ENCODE measurements around the gene LCLAT1.
"Not testable (repeated sequence)": the region's sequence is repeated elsewhere in the genome, so short reads cannot be mapped to it uniquely, and the experiment has no call there.

Gene LCLAT1

GRCh38 chr2:30492185-30492584 lies 45.1 kb downstream of the LCLAT1 start:
- no peak for FAIRE-seq

GRCh38 chr2:30492619-30493018 lies 45.6 kb downstream of the LCLAT1 start:
- FAIRE-seq, result no peak

- no peak for FAIRE-seq
These were observed 46.4 kb downstream of the LCLAT1 start for GRCh38 chr2:30493440-30493839.

GRCh38 chr2:30495896-30496295 lies 48.9 kb downstream of the LCLAT1 start:
- FAIRE-seq, result not testable (repeated sequence)

GRCh38 chr2:30499681-30500080 lies 52.6 kb downstream of the LCLAT1 start:
- FAIRE-seq, result peak; percentile 32

- FAIRE-seq, result no peak
These were observed 53.7 kb downstream of the LCLAT1 start for GRCh38 chr2:30500699-30501098.

GRCh38 chr2:30502310-30502709 lies 55.3 kb downstream of the LCLAT1 start:
- no peak for FAIRE-seq

GRCh38 chr2:30503007-30503694 lies 56.1 kb downstream of the LCLAT1 start:
- no peak for FAIRE-seq

GRCh38 chr2:30503695-30504052 lies 56.6 kb downstream of the LCLAT1 start:
- FAIRE-seq, result no peak

GRCh38 chr2:30504731-30505130 lies 57.7 kb downstream of the LCLAT1 start:
- FAIRE-seq, result no peak

- no peak for FAIRE-seq
These were observed 58.6 kb downstream of the LCLAT1 start for GRCh38 chr2:30505500-30506180.

- FAIRE-seq, result not testable (repeated sequence)
These were observed 60.4 kb downstream of the LCLAT1 start for GRCh38 chr2:30507460-30507859.

GRCh38 chr2:30509716-30510115 lies 62.7 kb downstream of the LCLAT1 start:
- no peak for FAIRE-seq

GRCh38 chr2:30510409-30510808 lies 63.4 kb downstream of the LCLAT1 start:
- FAIRE-seq, result no peak

- no peak for FAIRE-seq
These were observed 64.4 kb downstream of the LCLAT1 start for GRCh38 chr2:30511122-30512083.

- no peak for FAIRE-seq
These were observed 65.3 kb downstream of the LCLAT1 start for GRCh38 chr2:30512243-30512886.

GRCh38 chr2:30513649-30514048 lies 66.6 kb downstream of the LCLAT1 start:
- FAIRE-seq, result not testable (repeated sequence)

- FAIRE-seq, result no peak
These were observed 67.2 kb downstream of the LCLAT1 start for GRCh38 chr2:30514134-30514847.

- no peak for FAIRE-seq
These were observed 67.9 kb downstream of the LCLAT1 start for GRCh38 chr2:30514848-30515435.

GRCh38 chr2:30516166-30516565 lies 69.1 kb downstream of the LCLAT1 start:
- no peak for FAIRE-seq

- no peak for FAIRE-seq
These were observed 72.8 kb downstream of the LCLAT1 start for GRCh38 chr2:30519796-30520195.

GRCh38 chr2:30522421-30522820 lies 75.4 kb downstream of the LCLAT1 start:
- no peak for FAIRE-seq

Measured in TTC549 (cell line).